A673 (cell line): Measurements from ENCODE around the gene ABHD6.

Experiments used
- EZH2 ChIP-seq: fragments of 200-600 bp; sonication (generic); IDR thresholded peaks from 2 replicates; pipeline ENCODE4 v1.6.1; 2017; ENCODE audit warnings: borderline replicate concordance, low read depth, mild to moderate bottlenecking, mixed read lengths, antibody characterized with exemption, low read length; ENCODE audit not compliant: poor library complexity, severe bottlenecking
- TF ChIP-seq, protein P1 (sequence below): fragments of 300-800, 200-600 bp; sonication (generic); conservative IDR thresholded peaks from 2 replicates; pipeline ENCODE4 v1.5.1; 2017; ENCODE audit warnings: low read depth, mild to moderate bottlenecking, antibody characterized with exemption, low read length, moderate library complexity, mixed read lengths

- TF ChIP-seq, protein P1, sequence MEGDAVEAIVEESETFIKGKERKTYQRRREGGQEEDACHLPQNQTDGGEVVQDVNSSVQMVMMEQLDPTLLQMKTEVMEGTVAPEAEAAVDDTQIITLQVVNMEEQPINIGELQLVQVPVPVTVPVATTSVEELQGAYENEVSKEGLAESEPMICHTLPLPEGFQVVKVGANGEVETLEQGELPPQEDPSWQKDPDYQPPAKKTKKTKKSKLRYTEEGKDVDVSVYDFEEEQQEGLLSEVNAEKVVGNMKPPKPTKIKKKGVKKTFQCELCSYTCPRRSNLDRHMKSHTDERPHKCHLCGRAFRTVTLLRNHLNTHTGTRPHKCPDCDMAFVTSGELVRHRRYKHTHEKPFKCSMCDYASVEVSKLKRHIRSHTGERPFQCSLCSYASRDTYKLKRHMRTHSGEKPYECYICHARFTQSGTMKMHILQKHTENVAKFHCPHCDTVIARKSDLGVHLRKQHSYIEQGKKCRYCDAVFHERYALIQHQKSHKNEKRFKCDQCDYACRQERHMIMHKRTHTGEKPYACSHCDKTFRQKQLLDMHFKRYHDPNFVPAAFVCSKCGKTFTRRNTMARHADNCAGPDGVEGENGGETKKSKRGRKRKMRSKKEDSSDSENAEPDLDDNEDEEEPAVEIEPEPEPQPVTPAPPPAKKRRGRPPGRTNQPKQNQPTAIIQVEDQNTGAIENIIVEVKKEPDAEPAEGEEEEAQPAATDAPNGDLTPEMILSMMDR: no peak
- no peak for TF ChIP-seq EZH2
Observed at GRCh38 chr3:58246148-58247047, 8.8 kb downstream of the ABHD6 start.
